Duodenal mucosa (tissue), 2 donors: Measurements from ENCODE around the gene CENPP.

Experiments used
- H3K27ac ChIP-seq: one replicate; pipeline ENCODE4 v1.7.0; 2013; ENCODE audit warnings: low read depth, low read length
- H3K27me3 ChIP-seq, 2 donors: one replicate each; pipeline ENCODE4 v1.7.0; 2013; ENCODE audit warnings: low read length in 2 of 2, control low read depth in 1 of 2; ENCODE audit not compliant: insufficient read depth in 2 of 2, control insufficient read depth in 1 of 2
- H3K36me3 ChIP-seq, 2 donors: one replicate each; pipeline ENCODE4 v1.7.0; 2013; ENCODE audit warnings: low read length in 2 of 2, control low read depth in 1 of 2; ENCODE audit not compliant: insufficient read depth in 2 of 2, control insufficient read depth in 1 of 2
- H3K4me1 ChIP-seq, 2 donors: one replicate each; pipeline ENCODE4 v1.7.0; 2013; ENCODE audit warnings: low read length in 2 of 2, control low read depth in 1 of 2; ENCODE audit not compliant: insufficient read depth in 2 of 2, control insufficient read depth in 1 of 2
- H3K4me3 ChIP-seq, 2 donors: one replicate each; pipeline ENCODE4 v1.7.0; 2013; ENCODE audit warnings: low read length in 2 of 2, low read depth in 1 of 2
- H3K9ac ChIP-seq, 2 donors: one replicate each; pipeline ENCODE4 v1.7.0; 2013; ENCODE audit warnings: low read length in 2 of 2, low read depth in 1 of 2
- H3K9me3 ChIP-seq, 2 donors: one replicate each; pipeline ENCODE4 v1.7.0; 2013; ENCODE audit warnings: low read length in 2 of 2, control low read depth in 1 of 2; ENCODE audit not compliant: control insufficient read depth in 1 of 2

CENPP gene

DNA sequence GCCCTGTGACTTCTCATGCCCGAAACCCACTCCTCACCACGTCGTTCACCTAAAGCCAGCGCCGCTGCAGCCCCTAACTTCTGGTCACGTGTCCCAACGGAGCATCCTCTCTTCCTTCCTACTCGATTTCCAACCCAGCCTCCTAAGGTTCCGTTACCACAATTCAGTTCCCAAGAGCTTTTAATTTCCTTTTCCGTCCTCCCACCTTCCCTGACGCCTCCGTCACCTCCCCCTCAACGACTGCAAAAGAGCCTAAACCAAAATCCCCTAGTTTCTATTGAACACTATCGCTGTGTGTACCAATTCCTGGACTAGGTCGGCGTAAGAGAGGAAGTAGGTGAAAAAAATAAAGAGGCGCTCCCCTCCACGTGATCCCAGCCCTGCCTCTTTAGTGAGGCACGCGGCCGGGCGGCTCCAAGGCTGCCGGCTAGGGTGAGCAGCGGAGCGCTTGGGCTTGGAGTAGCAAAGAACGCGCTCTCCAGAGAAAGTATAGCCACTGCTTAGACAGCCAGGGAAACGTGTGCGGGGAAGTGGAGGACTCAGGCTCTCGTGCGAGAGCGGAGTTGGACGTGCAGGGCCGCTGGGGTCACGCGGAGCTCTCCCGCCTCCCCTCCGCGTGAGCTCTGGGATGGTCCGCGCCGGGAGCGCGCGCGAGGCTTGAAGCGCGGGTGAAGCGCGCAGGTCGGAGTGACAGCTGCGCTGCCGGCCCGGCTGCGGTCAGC is at the start of gene CENPP, which contains the start of gene NOL8:
CENPP (plus strand) TSS at position 685 of the 722 bp plus-strand sequence.
NOL8 (minus strand) TSS at position 82 of the 722 bp plus-strand sequence. CDS start 1,189 bp downstream, outside the sequence.
- Histone ChIP-seq H3K4me1 (peaks cover 18 to 22% of the 10 kb centered on the region in 2 donors), H3K27me3 (no peaks in the 10 kb centered on the region), H3K27ac (peak within 1 kb of the TSS; percentile 94)

DNA sequence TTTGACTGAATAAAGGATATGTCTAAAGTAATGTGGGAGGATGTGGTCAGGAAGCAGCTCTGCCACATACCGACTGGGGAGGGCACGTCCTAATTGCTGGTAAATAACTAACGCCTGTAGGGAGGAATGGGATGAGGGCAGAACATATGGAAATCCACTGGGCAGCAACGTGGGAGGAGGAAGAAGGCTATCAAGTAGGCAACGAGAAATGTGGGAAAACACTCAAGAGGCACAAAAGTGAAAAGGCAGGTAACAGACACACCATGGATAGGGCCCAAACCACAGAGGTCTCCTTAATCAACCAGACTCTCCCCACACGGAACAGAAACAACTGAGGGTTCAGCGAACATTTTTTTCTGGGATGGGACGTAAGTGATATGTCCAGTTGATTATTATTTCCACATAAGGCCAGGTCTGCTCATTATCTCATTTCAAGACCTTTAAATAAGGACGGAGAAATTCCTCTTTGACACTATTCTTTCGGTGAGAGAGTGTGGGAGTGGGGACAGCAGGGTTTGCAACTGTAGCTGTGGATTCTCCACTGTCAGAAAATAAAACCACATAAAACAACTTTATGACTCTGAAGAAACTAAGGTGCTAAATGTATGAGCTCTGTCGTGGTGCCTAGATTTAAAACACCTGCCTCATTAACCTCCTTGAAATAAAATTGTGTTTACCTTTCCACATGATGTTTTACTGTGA is 49.3 kb upstream of the CENPP start:
- Histone ChIP-seq H3K36me3 (peaks cover 59 to 87% of the 10 kb centered on the region in 2 donors), H3K4me1 (no peaks in the 10 kb centered on the region), H3K9me3 (no peaks in the 10 kb centered on the region), H3K27me3 (no peaks in the 10 kb centered on the region), H3K27ac (no peak overlapping the region), H3K4me3 (no peak overlapping the region), H3K9ac (no peak overlapping the region)

More for the DNA sequence above, at the start of gene CENPP, which contains the start of gene NOL8:
- Histone ChIP-seq H3K36me3 (peaks cover 6 to 16% of the 10 kb centered on the region in 2 donors), H3K4me3 (peak within 1 kb of the TSS; percentile 96 to 99), H3K9ac (peak within 1 kb of the TSS; percentile 78 to 91), H3K9me3 (no peaks in the 10 kb centered on the region)

DNA sequence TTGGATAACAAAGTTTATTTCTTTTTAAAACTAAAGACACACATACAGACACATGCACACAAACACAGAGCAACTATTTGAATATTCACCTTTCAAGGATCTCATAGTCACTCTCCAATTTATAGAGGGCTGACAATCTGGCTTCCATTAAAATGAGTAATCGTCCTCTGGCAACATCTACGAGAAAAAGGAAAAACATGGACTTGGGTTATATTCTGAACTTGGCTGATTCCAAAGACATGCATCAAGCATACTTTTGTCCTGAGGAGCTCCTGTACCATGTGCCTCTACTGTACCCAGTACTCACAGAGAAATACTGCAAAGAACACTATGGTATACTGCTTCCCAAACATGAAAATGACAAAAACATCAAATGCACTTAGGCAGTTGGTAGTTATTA is 47.6 kb upstream of the CENPP start:
- H3K36me3 ChIP-seq: peaks cover 54 to 91% of the 10 kb centered on the region in 2 donors
- H3K4me3 ChIP-seq: no peak overlapping the region
- H3K9me3 ChIP-seq: no peaks in the 10 kb centered on the region
- H3K27ac ChIP-seq: no peak overlapping the region
- no peak overlapping the region for H3K9ac ChIP-seq
- no peaks in the 10 kb centered on the region for H3K4me1 ChIP-seq
- no peaks in the 10 kb centered on the region for H3K27me3 ChIP-seq

DNA sequence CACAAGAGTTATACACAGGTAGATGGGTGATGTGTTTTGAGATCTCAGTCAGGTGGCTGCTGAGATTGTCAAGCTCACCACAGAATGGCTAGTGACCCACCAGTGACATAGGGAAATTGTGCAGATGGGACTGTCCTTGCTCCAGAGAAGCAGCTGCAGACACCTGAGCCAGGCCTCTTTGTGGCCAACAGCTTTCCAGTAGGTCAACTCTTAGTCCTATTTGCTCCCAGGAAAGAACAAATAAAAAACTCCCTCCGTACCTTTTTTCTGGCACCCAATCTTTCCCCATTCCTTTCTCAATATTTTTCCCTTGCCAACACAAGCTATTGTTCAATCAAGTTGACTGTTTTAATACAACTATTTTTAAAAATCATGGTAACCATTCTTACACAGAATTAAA is 46.5 kb upstream of the CENPP start:
- Histone ChIP-seq H3K9me3 (no peaks in the 10 kb centered on the region), H3K4me1 (no peaks in the 10 kb centered on the region), H3K27ac (no peak overlapping the region), H3K36me3 (peaks cover 47 to 88% of the 10 kb centered on the region in 2 donors), H3K4me3 (no peak overlapping the region), H3K9ac (no peak overlapping the region), H3K27me3 (no peaks in the 10 kb centered on the region)

DNA sequence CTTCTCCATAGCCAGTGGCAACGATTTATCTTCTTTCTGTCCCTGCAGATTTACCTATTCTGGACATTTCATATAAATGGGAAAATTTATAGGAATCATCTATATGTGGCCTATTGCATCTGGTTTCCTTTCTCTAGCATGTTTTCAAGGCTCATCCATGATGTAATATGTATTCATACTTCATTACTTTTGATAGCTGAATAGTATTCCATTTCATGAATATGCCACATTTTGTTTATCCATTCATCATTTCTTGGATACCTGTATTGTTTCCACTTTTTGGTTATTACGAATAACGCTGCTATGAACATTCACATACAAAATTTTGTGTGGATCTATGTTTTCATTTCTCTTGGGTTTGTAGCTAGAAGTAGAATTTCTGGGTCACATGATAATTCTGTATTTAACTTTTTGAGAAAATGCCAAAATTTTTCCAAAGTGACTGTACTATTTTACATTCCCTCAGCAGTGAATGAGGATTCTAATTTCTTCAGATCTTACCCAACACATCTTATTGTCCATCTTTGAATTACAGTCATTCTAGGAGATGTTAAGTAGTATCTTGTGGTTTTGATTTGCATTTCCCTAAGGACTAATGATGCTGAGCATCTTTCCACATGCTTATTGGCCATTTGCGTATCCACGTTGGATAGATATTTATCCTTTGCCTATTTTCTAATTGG is 35.9 kb upstream of the CENPP start:
- peaks cover 19 to 21% of the 10 kb centered on the region in 2 donors for H3K4me1 ChIP-seq
- peaks cover 8 to 28% of the 10 kb centered on the region in 2 donors for H3K36me3 ChIP-seq
- no peak overlapping the region for H3K4me3 ChIP-seq
- no peaks in the 10 kb centered on the region for H3K27me3 ChIP-seq
- no peak overlapping the region for H3K27ac ChIP-seq
- H3K9me3 ChIP-seq: no peaks in the 10 kb centered on the region
- H3K9ac ChIP-seq: no peak overlapping the region

DNA sequence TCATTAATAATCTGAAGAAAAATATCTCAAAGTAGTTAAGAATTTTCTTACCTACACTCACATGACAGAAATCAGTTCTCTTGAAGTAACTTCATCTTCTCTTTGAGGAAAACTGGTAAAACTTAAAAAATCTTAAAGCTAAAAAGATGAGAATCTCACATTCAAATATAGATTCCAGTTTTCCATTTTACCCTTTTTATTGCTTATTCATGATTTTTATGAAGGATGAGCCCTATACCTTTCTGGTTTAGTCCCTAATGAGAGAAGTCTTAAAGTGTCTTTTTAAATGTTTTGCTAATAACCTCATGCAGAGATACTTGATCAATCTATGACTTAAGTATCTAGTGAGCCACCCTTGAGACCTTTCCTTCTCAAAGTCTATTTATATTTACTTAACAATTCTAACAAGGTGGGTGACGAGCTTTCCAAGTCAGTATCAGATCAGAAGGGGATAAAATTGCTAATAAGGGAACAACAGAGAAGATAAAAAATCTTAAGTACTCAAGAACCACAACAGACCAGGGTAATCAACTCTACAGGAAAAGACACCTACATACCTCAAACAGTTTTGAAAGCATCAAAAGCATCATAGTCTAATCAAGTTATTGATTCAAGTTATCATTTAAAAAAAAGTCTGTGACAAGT is 34.8 kb upstream of the CENPP start:
- no peak overlapping the region for H3K9ac ChIP-seq
- H3K4me3 ChIP-seq: no peak overlapping the region
- H3K27ac ChIP-seq: no peak overlapping the region
- H3K9me3 ChIP-seq: no peaks in the 10 kb centered on the region
- peaks cover 0 to 18% of the 10 kb centered on the region in 2 donors for H3K36me3 ChIP-seq
- peaks cover 20 to 21% of the 10 kb centered on the region in 2 donors for H3K4me1 ChIP-seq
- H3K27me3 ChIP-seq: no peaks in the 10 kb centered on the region

DNA sequence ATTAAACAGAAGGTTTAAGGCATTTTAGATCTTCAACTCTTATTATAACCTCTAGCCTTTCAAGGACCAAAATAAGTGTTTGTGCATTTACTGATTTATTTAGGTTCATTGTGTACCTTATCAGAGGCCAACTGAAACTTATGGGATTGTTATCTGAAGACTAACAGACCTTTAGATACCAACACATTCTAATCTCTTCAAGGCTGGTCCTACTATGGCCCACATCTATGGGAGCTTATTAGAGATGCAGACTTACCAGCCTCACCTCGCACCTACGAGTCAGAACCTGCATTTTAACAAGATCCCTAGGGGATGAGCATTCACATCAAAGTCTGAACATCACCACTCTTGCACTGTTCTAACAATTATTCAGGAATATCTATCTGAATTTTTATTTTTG is 34.2 kb upstream of the CENPP start:
- no peaks in the 10 kb centered on the region for H3K9me3 ChIP-seq
- peaks cover 20 to 21% of the 10 kb centered on the region in 2 donors for H3K4me1 ChIP-seq

DNA sequence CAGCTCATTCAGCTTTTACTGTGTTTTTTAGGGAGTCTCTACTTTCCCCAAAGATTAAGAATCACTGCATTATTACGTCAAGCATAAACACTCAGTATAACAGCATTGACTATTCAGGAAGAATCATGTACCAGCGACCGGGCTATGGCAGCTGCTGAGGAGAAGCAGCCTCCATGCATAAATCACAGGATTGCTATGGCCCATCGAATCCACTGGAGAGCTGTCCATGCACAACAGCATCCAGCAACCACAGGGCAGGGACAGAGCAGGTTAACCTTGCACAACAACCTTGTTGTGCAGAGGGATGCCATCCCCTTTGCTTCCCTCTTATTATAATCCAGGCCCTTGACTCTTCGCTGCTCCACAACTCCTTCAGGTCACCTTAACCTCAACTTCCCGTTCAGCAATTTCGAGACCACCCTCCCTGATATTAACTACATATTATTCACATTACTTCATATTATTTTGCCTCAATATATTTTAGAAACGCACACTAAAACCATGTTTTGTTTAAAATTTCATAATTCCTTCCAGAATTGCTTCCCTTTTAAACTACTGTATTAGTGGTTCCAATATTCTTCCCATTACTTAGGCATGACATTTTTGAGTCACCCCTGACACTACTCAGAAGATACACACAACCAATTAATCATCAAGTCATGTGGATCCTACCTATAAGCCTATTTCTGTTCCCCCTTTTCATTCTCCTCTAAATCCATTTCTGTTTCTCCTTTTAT is 33.2 kb upstream of the CENPP start:
- no peak overlapping the region for H3K27ac ChIP-seq
- H3K36me3 ChIP-seq: peaks cover 6 to 16% of the 10 kb centered on the region in 2 donors
- H3K9ac ChIP-seq: peak overlapping the region; percentile 72 to 83
- H3K27me3 ChIP-seq: no peaks in the 10 kb centered on the region
- H3K4me3 ChIP-seq: peak overlapping the region; percentile 93 to 96
- no peaks in the 10 kb centered on the region for H3K9me3 ChIP-seq
- peaks cover 20 to 21% of the 10 kb centered on the region in 2 donors for H3K4me1 ChIP-seq

More for the DNA sequence above, 34.2 kb upstream of the CENPP start:
- H3K27ac ChIP-seq: no peak overlapping the region
- H3K36me3 ChIP-seq: peaks cover 0 to 14% of the 10 kb centered on the region in 2 donors
- H3K4me3 ChIP-seq: no peak overlapping the region
- H3K9ac ChIP-seq: no peak overlapping the region
- no peaks in the 10 kb centered on the region for H3K27me3 ChIP-seq

DNA sequence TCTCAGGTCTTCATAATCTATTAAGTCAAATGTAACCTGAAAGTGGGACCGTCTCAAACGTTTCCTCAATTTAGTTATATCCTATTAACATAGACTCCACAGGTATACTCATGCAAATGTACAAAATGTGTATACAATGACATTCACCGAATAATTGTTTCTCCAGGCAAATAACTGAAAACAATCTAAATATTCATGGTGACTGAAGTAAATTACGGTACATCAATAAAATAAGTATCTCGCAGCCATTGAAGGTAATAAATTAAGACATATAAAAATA is 32.7 kb upstream of the CENPP start:
- H3K9me3 ChIP-seq: no peaks in the 10 kb centered on the region
- peak overlapping the region; percentile 93 to 96 for H3K4me3 ChIP-seq
- peaks cover 11 to 19% of the 10 kb centered on the region in 2 donors for H3K36me3 ChIP-seq
- peaks cover 20 to 21% of the 10 kb centered on the region in 2 donors for H3K4me1 ChIP-seq
- H3K27me3 ChIP-seq: no peaks in the 10 kb centered on the region
- no peak overlapping the region for H3K27ac ChIP-seq
- peak overlapping the region; percentile 72 to 83 for H3K9ac ChIP-seq
